HG03457 (cell line): ENCODE data around the gene SZT2.
"Not testable (repeated sequence)": the region's sequence is repeated elsewhere in the genome, so short reads cannot be mapped to it uniquely, and the experiment has no call there.

Experiments
- ATAC-seq: cut with Tn5 transposase; IDR thresholded peaks from one replicate; pipeline ENCODE4 v1.9.1; 2021; ENCODE audit warnings: moderate number of reproducible peaks; ENCODE audit not compliant: unreplicated experiment

SZT2 gene

GRCh38 chr1:43477716-43478115, 88.0 kb downstream of the SZT2 start:
- no peak for ATAC-seq

DNA sequence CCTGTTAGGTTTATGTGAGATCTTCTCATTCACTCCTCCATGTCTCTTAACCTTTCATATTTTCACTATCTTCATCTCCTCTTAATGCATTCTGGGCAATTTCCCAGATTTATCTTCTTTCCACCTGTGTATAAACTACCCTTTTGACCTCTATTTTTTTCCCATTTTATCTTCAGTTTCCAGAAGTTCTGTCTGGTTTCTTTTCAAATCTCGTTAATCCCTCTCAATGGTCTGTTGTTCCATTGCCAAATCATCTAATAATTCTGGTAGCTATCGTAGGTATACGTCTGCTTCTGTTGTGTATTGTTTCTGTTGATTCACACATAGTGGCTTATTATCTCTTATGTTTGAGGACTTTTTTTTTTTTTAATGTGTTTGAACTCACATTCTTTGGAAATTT, 89.7 kb downstream of the SZT2 start:
- no peak for ATAC-seq

DNA sequence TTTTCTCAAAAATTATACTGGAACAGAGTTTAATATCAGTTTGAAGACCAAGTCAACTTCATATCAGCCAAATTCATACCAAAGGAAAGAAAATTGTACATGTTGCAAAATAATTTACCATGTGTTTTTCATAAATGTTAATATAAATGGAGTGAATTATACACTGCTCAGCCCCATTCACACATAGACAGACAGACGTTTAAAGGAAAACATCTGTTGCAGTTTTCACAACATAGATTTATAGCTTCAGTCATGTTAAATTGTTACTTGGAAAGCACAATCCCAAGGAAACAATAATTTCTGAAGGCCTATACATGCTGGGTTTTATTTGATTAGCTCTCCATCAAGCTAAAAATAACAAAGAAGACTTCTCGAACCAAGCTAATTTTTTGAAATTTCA, 91.8 kb downstream of the SZT2 start:
- no peak for ATAC-seq

DNA sequence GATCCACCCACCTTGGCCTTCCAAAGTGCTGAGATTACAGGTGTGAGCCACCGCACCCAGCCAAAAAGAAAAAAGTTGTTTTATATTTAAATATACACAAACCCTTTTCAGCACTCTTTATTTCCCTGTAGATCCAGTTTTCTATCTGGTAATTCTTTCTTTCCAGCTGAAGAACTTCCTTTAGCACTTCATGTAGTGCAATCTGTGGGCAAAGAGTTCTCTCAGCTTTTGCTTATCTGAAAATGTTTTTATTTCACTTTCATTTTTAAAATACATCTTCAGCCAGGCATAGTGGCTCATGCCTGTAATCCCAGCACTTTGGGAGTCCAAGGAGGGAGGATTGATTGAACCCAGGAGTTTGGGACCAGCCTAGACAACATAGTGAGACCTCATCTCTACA, 92.5 kb downstream of the SZT2 start:
- ATAC-seq, result no peak

GRCh38 chr1:43484367-43484766, 94.7 kb downstream of the SZT2 start:
- no peak for ATAC-seq

- ATAC-seq, result no peak
Measured at GRCh38 chr1:43488165-43488564, 98.5 kb downstream of the SZT2 start.

- no peak for ATAC-seq
Measured at GRCh38 chr1:43491061-43491460, 101.4 kb downstream of the SZT2 start.

DNA sequence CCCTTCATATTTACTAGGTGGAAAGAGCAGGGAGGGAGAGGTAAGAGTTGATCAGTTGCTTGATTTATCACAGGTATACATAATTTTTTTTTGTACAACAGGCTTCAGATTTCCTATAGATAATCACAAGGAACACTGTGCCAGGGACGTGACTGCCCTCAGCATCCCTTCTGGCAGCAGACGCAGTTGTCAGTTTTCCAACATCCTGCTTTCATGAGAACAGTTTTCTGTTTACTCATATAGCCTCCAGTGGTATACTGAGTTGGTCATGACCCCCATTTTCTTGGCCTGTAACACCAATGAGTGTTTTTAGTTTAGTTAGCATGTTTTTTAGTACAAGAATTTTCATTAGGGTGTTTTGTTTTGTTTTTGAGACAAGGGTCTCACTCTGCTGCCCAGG, 103.1 kb downstream of the SZT2 start:
- no peak for ATAC-seq

- ATAC-seq, result no peak
Measured at GRCh38 chr1:43493661-43494450, 104.2 kb downstream of the SZT2 start.

DNA sequence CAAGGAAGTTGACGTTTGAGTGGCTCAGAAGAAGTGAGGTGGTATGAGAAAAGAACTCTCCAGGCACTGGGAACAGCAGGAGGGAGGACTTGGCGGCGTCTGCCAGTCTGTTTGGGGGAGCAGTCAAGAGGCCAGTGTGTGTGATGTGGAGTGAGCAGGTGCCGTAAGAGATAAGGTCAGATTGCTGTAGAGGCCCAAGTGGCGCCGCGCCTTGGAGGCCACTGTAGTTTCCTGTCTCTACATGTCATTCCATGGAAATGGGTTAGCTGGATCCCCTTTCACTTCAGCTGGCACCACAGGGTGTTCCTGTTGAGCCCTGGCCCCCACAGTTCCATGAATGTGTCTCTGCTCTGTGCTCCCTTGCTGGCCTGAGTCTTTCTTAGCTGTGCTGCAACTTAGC, 105.5 kb downstream of the SZT2 start:
- ATAC-seq, result no peak

- ATAC-seq, result no peak
Measured at GRCh38 chr1:43499898-43500297, 110.2 kb downstream of the SZT2 start.

DNA sequence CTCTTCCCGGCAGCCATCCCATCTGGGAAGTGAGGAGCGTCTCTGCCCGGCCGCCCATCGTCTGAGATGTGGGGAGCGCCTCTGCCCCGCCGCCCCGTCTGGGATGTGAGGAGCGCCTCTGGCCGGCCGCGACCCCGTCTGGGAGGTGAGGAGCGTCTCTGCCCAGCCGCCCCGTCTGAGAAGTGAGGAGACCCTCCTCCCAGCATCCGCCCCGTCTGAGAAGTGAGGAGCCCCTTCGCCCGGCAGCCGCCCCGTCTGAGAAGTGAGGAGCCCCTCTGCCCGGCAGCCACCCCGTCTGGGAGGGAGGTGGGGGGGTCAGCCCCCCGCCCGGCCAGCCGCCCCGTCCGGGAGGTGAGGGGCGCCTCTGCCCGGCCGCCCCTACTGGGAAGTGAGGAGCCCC, 112.1 kb downstream of the SZT2 start:
- not testable (repeated sequence) for ATAC-seq

- ATAC-seq, result no peak
Measured at GRCh38 chr1:43503534-43503933, 113.8 kb downstream of the SZT2 start.
